Nephron (organoid): ENCODE measurements around the gene YY1AP1.
"Not testable (repeated sequence)": the region's sequence is repeated elsewhere in the genome, so short reads cannot be mapped to it uniquely, and the experiment has no call there.

Source experiments
- H3K27ac Mint-ChIP-seq, 3 experiments: 2 replicates each; pipeline ENCODE4 v1.8.0; 2020; ENCODE audit warnings: mixed read lengths in 3 of 3, mild to moderate bottlenecking in 2 of 3, moderate library complexity in 1 of 3
- H3K27me3 Mint-ChIP-seq: 2 replicates; pipeline ENCODE4 v1.8.0; 2021; ENCODE audit warnings: low read depth, mild to moderate bottlenecking, moderate library complexity, mixed read lengths
- H3K36me3 Mint-ChIP-seq: 2 replicates; pipeline ENCODE4 v1.8.0; 2020; ENCODE audit warnings: low read depth, mixed read lengths
- H3K4me1 Mint-ChIP-seq: 2 replicates; pipeline ENCODE4 v1.8.0; 2020; ENCODE audit warnings: mixed read lengths
- H3K4me3 Mint-ChIP-seq, 3 experiments: 2 replicates each; pipeline ENCODE4 v1.8.0; 2020; ENCODE audit warnings: mild to moderate bottlenecking in 3 of 3, mixed read lengths in 3 of 3, moderate library complexity in 2 of 3
- H3K9me3 Mint-ChIP-seq: 2 replicates; pipeline ENCODE4 v1.8.0; 2020; ENCODE audit warnings: mixed read lengths
- CTCF ChIP-seq, 3 experiments: fragments of 200-600 bp; sonication (generic); IDR thresholded peaks; one replicate each; pipeline ENCODE4 v1.5.0; 2021; ENCODE audit warnings: antibody characterized with exemption in 3 of 3; ENCODE audit not compliant: unreplicated experiment in 3 of 3

Gene YY1AP1

GRCh38 chr1:155695608-155696007 is 7.0 kb upstream of the YY1AP1 start:
- Mint-ChIP-seq H3K36me3 (peaks cover 87% of the 10 kb centered on the region), H3K27me3 (no peaks in the 10 kb centered on the region), H3K9me3 (peaks cover 21% of the 10 kb centered on the region), H3K4me3 (no peak overlapping the region), H3K4me1 (peaks cover 15% of the 10 kb centered on the region), H3K27ac (no peak overlapping the region)
- no peak for TF ChIP-seq CTCF (IDR thresholded peaks at IDR 0.05; ENCODE audit: unreplicated experiment in 3 of 3)

- H3K27me3 Mint-ChIP-seq: no peaks in the 10 kb centered on the region
- peaks cover 21% of the 10 kb centered on the region for H3K9me3 Mint-ChIP-seq
- H3K4me3 Mint-ChIP-seq: no peak overlapping the region
- H3K27ac Mint-ChIP-seq: no peak overlapping the region
- peaks cover 89% of the 10 kb centered on the region for H3K36me3 Mint-ChIP-seq
- TF ChIP-seq CTCF (IDR thresholded peaks at IDR 0.05; ENCODE audit: unreplicated experiment in 3 of 3): no peak
- peaks cover 18% of the 10 kb centered on the region for H3K4me1 Mint-ChIP-seq
Measured at GRCh38 chr1:155695072-155695471, 6.5 kb upstream of the YY1AP1 start.

GRCh38 chr1:155694167-155694566 is 5.6 kb upstream of the YY1AP1 start:
- Mint-ChIP-seq H3K27ac (no peak overlapping the region), H3K9me3 (peaks cover 21% of the 10 kb centered on the region), H3K27me3 (no peaks in the 10 kb centered on the region), H3K4me3 (peak overlapping the region in 1 of 3 experiments; percentile 52), H3K4me1 (peaks cover 23% of the 10 kb centered on the region), H3K36me3 (peaks cover 90% of the 10 kb centered on the region)
- TF ChIP-seq CTCF (IDR thresholded peaks at IDR 0.05; ENCODE audit: unreplicated experiment in 3 of 3): no peak

GRCh38 chr1:155691992-155692528 is 3.5 kb upstream of the YY1AP1 start:
- Mint-ChIP-seq H3K27ac (no peak overlapping the region), H3K4me1 (peaks cover 25% of the 10 kb centered on the region), H3K4me3 (peak overlapping the region; percentile 64 to 85 (median 84)), H3K27me3 (no peaks in the 10 kb centered on the region), H3K36me3 (peaks cover 69% of the 10 kb centered on the region), H3K9me3 (peaks cover 8% of the 10 kb centered on the region)
- TF ChIP-seq CTCF (IDR thresholded peaks at IDR 0.05; ENCODE audit: unreplicated experiment in 3 of 3): no peak

- H3K4me3 Mint-ChIP-seq: peak within 1 kb of the TSS; percentile 98 to 99 (median 99)
- H3K36me3 Mint-ChIP-seq: peaks cover 45% of the 10 kb centered on the region
- H3K9me3 Mint-ChIP-seq, H3K27me3 Mint-ChIP-seq: not testable (repeated sequence)
- peak within 1 kb of the TSS; percentile 97 to 100 (median 99) for H3K27ac Mint-ChIP-seq
- H3K4me1 Mint-ChIP-seq: peaks cover 39% of the 10 kb centered on the region
Measured at GRCh38 chr1:155689081-155689607, 570 bp upstream of the YY1AP1 start, which contains the start of gene DAP3. TSS of gene DAP3 (plus strand) at chr1:155689091. CDS start at chr1:155709780, 20,689 bp downstream.

GRCh38 chr1:155687705-155688323 is 760 bp downstream of the YY1AP1 start:
- H3K27me3 Mint-ChIP-seq, H3K9me3 Mint-ChIP-seq: not testable (repeated sequence)
- Mint-ChIP-seq H3K36me3 (peaks cover 34% of the 10 kb centered on the region), H3K4me3 (peak overlapping the region; percentile 98 to 99 (median 99)), H3K4me1 (peaks cover 41% of the 10 kb centered on the region), H3K27ac (peak overlapping the region; percentile 97 to 100 (median 99))

GRCh38 chr1:155681776-155682175 is 6.8 kb downstream of the YY1AP1 start:
- no peak overlapping the region for H3K27ac Mint-ChIP-seq
- H3K27me3 Mint-ChIP-seq: no peaks in the 10 kb centered on the region
- no peak for TF ChIP-seq CTCF (IDR thresholded peaks at IDR 0.05; ENCODE audit: unreplicated experiment in 3 of 3)
- H3K4me3 Mint-ChIP-seq: no peak overlapping the region
- peaks cover 22% of the 10 kb centered on the region for H3K4me1 Mint-ChIP-seq
- H3K9me3 Mint-ChIP-seq: no peaks in the 10 kb centered on the region
- H3K36me3 Mint-ChIP-seq: peaks cover 47% of the 10 kb centered on the region
